Stimulated activated CD4-positive, alpha-beta T cell treated with anti-CD3 and anti-CD28 coated beads, Interleukin-2, amount 100 ng/mL, for 24 hours (primary cell): ENCODE results near the gene CORO2A.

ENCODE experiments used
- DNase-seq, 2 donors: peaks; one replicate each; pipeline ENCODE4 v3.0.0-alpha.2; 2020

CORO2A gene

DNA sequence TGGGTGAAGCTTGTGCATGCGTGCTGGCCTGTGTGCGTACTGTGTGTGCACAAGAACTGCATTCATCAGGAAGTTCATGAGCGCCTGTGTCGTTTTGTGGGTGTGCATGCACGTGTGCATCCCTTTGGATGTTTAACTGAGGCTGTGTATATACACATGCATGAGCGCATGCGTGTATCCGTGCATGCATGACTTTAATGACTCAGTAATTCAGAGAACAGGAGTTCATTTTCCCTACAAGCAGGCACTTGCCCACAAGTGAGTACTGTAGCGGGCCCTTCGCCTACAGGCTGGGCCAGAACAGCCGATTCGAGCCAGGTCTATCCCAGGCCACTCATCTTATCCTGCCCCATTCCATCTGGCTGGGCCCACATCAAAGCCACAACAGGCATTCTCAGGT is 29.8 kb downstream of the CORO2A start:
- DNase-seq = no peak

DNA sequence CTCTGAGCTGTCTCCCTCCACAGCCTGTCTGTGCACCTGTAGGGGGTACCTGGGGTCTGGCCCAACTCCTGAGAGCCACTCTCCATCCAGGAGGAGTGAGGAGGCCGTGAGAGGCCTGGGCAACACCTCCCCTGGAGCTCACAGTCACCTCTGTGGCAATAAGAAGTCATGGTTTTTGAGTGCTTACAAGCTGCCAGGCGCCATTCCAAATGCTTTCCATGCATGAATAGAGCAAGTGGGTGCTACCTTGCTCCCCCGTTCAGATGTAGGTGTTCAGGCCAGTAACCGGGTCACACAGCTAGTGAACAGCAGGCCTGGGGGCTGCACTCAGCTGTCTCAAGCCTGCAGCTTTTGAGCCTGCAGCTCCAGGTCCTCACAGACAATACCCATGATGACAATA is 30.6 kb downstream of the CORO2A start:
- DNase-seq = no peak

DNA sequence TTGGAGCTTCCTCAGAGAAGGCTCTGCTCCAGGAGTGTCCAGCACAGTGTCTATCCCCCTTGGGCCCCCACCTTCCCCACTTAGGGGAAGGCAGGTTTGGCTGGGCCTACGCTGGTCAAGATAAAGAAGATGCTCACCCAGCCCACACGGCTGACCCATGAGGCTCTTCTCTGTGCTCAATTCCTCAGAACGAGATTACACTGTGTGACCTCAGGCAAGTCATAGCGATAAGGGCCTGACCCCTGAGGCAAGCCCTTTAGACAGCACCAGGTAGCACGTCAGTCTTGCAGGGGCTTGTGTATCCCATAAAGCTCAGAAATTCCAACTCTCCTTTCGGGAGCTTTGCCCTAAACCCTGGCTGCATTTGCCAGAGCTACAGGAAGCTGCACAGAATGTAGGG is 32.6 kb downstream of the CORO2A start:
- DNase-seq = no peak

DNA sequence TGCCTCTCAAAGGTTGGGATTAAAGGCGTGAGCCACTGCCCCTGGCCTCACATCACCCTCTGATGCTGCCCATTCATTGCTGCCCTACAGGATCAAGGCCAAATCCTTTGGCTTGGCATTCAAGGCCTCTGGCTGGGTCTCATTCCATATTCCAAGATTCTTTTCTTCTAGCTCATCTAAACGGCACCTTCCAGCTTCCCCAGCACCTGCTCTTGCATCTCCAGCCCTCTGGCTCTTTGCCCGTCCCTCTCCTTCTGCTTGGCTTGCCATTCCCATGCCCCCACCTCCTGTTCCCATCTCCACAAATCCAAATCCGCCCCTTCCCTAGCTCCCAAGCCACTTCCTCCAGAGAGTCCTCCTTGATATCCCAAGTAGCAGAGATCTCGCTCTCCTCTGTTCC is 33.1 kb downstream of the CORO2A start:
- no peak for DNase-seq

DNA sequence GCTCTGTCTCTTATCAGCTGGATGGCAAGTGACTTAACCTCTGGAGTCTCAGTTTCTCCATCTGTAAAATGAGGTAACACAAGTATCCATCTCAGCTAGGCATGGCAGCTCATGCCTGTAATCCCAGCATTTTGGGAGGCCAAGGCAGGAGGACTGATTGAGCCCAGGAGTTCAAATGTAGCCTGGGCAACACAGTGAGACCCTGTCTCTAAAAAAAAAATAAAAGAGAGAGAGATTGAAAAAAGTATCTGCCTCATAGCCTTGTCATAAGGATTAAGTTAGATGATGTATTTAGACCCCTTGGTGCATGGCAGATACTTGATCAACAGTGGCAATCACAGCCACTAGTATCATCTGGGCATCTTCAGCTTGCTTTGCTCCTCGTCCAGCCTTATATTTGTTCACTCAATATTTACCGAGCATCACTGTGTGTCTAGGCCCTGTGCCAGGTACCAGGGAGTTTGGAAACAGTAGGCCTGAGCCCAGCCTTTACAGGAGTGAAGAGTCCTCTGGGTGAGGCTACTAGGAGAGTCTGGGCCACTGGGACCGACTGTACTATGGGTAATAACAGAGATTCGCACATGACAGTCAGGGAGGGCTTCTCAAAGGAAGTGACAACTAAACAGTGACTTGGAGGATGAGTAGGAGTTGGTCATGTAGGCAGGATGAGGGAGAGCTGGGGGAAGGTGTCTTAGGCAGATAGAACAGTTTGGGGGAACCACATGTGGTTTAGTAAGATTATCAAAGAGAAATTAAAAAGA is 34.2 kb downstream of the CORO2A start:
- DNase-seq = no peak

GRCh38 chr9:98157372-98157771 is 35.1 kb downstream of the CORO2A start:
- no peak for DNase-seq

- DNase-seq = no peak
Measured at GRCh38 chr9:98154678-98155077, 37.8 kb downstream of the CORO2A start.

DNA sequence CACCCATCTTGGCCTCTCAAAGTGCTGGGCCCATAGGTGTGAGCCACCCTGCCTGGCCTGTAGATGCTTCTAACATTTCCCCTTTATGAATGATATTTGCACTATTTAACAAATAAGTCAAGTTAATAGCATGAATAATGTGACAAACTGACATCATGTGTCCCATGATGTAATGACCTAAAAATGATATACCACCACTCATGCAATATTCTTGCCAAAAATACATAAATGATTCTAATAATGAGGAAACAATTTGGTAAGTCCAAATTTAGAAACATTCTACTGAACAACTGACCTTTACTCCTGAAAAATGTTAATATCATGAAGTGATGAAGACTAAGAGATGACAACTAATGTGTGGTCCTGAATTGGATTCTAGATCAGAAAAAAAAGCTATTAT is 39.9 kb downstream of the CORO2A start:
- DNase-seq = no peak

GRCh38 chr9:98150721-98151120 is 41.7 kb downstream of the CORO2A start:
- DNase-seq = no peak

DNA sequence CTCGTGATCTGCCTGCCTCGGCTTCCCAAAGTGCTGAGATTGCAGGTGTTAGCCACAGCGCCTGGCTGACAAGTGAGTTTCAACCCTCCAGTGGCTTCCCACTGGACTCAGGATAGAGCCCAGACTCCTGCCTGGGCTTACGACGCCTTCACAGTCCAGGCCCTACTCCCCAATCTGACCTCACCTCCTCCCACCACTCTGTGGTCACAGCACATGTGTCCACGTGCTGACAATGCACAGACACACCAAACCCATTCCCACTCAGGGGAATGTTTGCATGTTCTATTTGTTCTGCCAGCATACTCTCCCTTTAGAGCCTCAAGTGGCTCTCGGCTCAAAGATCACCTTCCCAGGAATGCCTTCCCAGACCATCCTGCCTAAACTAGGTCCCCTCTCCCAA is 42.3 kb downstream of the CORO2A start:
- DNase-seq = no peak

DNA sequence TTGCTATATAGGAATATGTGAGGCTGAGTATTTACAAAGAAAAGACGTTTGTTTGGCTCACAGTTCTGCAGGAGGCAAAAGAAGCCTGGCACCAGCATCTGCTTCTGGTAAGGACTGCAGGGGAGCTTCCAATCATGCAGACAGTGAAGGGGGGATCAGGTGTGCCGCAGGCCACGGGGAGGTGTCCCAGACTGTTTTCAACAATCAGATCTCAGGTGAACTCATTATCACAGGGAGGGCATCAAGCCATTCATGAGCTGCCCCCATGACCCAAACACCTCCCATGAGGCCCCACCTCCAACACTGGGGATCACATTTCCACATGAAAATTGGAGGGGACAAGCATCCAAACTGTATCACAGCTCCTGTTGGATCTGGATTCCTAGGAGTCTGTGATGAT is 43.0 kb downstream of the CORO2A start:
- DNase-seq = no peak

DNA sequence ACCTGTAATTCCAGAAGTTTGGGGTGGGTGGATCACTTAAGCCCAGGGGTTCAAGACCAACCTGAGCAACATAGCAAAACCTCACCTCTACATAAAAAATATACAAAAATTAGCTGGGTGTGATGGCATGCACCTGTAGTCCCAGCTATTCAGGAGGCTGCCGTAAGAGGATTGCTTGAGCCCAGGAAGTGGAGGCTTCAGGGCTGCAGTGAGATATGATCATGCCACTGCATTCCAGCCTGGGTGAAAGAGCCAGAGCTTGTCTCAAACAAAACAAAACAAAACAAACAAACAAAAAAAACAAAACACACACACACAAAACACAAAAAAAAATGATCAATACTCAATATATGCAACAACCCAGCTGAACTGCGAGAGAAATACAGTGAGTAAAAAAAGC is 44.0 kb downstream of the CORO2A start:
- DNase-seq = no peak

DNA sequence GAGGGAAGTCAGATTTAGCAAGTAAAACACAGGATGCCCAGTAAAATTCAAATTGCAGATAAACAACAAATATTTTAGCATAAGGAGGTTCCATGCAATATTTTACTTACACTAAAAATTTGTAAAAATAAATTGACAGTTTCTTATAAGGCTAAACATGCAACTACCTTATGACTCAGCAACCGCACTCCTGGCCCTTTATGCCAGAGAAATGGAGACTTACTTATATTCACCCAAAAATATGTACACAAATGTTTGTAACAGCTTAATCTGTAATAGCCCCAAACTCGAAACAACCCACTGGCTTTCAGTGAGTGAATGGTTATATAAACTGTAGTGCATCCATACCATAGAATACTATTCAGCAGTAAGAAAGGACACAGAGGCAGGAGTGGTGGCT is 44.9 kb downstream of the CORO2A start:
- no peak for DNase-seq

DNA sequence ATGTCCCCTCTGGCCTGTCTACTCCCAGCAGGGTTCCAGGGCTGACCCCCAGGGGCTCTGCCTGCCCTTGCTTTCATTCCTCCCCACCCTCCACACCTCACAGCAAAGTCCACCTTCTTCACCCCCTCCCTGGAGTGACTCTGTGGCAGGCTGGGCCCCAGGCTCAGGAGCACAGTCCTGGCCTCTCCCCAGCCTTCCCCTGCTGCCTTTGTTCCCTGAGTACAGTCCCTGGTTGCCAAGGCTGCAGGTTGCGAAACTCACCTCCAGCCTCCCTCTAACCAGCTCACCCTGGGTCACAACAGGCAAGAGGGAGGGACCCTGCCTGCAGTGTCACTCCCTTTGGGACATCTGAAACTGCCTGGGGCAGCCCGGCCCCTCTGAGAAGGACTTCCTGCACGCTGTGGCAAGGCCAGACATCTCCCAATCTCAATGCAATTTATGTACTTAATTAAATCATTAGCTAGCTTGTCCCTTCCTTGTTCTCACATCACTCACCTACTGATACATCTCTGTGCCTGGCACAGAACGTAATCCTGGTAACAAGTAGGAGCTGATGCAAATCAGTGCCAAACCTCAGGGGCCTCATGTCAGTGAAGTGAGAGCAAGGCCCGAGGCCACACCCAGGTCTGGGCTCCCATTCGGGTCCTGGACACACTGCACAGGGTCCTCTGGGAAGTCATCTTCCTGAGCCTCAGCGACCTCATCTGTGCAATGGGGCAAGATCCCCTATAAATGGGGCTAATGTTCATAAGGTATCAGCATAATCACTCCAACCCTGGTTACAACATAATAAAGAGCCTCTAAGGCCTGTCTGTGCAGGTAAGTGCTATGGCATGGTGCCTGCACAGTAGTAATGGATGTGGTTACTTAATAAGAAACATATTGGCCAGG is 46.1 kb downstream of the CORO2A start:
- DNase-seq = no peak

- no peak for DNase-seq
Measured at GRCh38 chr9:98144631-98145030, 47.8 kb downstream of the CORO2A start.

- DNase-seq = no peak
Measured at GRCh38 chr9:98144076-98144475, 48.4 kb downstream of the CORO2A start.

DNA sequence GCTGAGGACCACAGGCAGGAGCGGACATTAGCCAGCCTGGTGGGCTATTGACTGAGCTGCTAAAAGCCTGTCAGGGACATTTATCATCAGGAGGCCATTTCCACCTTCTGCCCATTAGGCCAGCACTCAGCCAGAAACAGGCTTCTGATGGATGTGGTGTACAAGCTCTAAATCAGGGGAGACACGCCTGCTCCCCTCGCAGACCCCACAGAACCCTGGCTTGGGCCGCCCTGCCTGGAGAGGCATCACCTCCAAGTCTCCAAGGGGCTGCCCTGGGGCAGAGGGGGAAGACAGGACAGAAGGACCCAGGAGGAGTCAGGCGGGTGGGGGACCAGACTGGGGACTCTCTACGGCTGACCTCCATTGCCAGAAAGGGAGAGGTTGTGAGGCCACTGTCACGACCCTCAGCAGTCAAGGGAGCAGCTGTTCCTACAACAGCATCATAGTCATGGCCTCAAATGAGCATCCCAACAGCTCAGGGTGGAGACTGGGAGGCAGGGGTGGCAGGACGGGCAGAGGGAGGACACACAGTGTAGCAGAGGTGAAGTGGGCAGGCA is 49.4 kb downstream of the CORO2A start:
- no peak for DNase-seq

DNA sequence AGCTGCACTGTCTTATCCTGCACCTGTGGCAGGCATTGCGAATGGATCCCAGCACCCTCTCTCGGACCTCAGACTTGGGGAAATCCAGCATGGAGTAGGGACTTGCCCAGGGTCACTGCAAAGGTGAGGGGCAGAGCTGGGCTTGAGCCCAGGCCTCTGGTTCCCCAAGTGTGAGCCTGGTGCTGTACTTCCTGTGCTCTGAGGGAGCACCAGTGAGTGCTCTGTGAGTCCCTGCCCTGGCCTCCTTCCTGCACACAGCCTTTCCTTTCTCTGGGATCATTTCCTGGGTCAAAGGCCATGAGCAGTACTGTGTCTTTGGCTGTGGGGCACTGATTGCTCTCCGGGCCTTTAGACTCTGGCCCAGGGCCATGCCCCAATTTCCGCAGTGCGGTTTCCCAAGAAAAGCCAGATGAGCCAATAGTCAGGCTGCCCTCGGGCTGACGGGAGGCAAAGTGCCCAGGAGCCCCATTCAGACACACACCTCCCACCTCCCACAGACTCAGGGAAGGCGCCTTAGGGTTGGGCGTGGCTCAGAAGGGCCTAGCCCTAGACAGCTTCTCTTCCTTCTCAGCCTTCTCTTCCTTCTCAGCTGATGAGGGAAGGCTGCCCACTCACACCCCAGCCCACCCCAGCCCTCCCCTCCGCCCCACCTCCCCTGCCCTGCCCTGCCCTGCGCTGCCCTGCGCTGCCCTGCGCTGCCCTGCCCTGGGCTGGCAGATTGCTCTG is 50.1 kb downstream of the CORO2A start:
- DNase-seq = no peak

GRCh38 chr9:98140503-98140902 is 51.9 kb downstream of the CORO2A start:
- DNase-seq = no peak

- no peak for DNase-seq
Measured at GRCh38 chr9:98136489-98136888, 55.9 kb downstream of the CORO2A start.

GRCh38 chr9:98135938-98136337 is 56.5 kb downstream of the CORO2A start:
- no peak for DNase-seq

- no peak for DNase-seq
Measured at GRCh38 chr9:98135558-98135934, 56.9 kb downstream of the CORO2A start.
